Retinal pigment epithelial cell (primary cell): Measurements from ENCODE around the gene MSMP.

Experiments used
- DNase-seq: peaks from one replicate; pipeline ENCODE4 v3.0.0-alpha.2; 2010; ENCODE audit warnings: low read depth
- H3K4me3 ChIP-seq: 2 replicates; pipeline ENCODE4 v1.5.1; 2011; ENCODE audit warnings: mild to moderate bottlenecking, low read length, control low read depth, moderate library complexity
- CTCF ChIP-seq: conservative IDR thresholded peaks from 2 replicates; pipeline ENCODE4 v1.5.1; 2011; ENCODE audit warnings: low read depth, low read length, control low read depth, inconsistent platforms

Gene MSMP

GRCh38 chr9:35755071-35755470, 995 bp upstream of the MSMP start:
- TF ChIP-seq CTCF, result no peak
- no peak for DNase-seq
- no peak overlapping the region for H3K4me3 ChIP-seq

- no peak overlapping the region for H3K4me3 ChIP-seq
- no peak for DNase-seq
- no peak for TF ChIP-seq CTCF
Observed at GRCh38 chr9:35753466-35753865, 610 bp downstream of the MSMP start.

- no peak for DNase-seq
- no peak for TF ChIP-seq CTCF
- H3K4me3 ChIP-seq, result peak overlapping the region; percentile 97
Observed at GRCh38 chr9:35750256-35750531, 3.9 kb downstream of the MSMP start.

- H3K4me3 ChIP-seq, result peak overlapping the region; percentile 97
- no peak for TF ChIP-seq CTCF
- no peak for DNase-seq
Observed at GRCh38 chr9:35749515-35750255, 4.4 kb downstream of the MSMP start.

GRCh38 chr9:35748858-35749514, 5.1 kb downstream of the MSMP start, which contains the start of the genes GBA2 and RGP1:
Gene GBA2, minus strand, starts transcription at chr9:35749228. Its CDS starts 524 bp downstream, at chr9:35748704.
Gene RGP1, plus strand, starts transcription at chr9:35749287. Its CDS starts 469 bp downstream, at chr9:35749756.
- H3K4me3 ChIP-seq, result peak within 1 kb of the TSS; percentile 97
- no peak for TF ChIP-seq CTCF
- DNase-seq, result no peak

- DNase-seq, result no peak
- H3K4me3 ChIP-seq, result peak overlapping the region; percentile 97
- TF ChIP-seq CTCF, result no peak
Observed at GRCh38 chr9:35748242-35748857, 5.7 kb downstream of the MSMP start.
